PFSK-1 (cell line): ENCODE results near the gene KCNK6.

Experiments
- FOXP2 ChIP-seq: optimal IDR thresholded peaks from 2 replicates; pipeline ENCODE3; 2011; ENCODE audit warnings: borderline replicate concordance, control low read depth, inconsistent platforms; ENCODE audit not compliant: insufficient read depth; ENCODE audit errors: extremely low read length, extremely low read depth
- POLR2AphosphoS5 ChIP-seq: IDR thresholded peaks from 2 replicates; pipeline ENCODE4 v1.6.1; 2012; ENCODE audit warnings: low read depth, mild to moderate bottlenecking, control low read depth, low read length, moderate library complexity
- REST ChIP-seq, 2 experiments: IDR thresholded peaks; 2 replicates each; pipeline versions ENCODE4 v1.6.1 to v1.8.0; 2011 to 2012; ENCODE audit warnings: low read depth in 2 of 2, low read length in 2 of 2, control low read depth in 1 of 2, inconsistent platforms in 1 of 2, mild to moderate bottlenecking in 1 of 2, moderate library complexity in 1 of 2; ENCODE audit not compliant: insufficient read depth in 1 of 2
- SIN3A ChIP-seq: IDR thresholded peaks from 2 replicates; pipeline ENCODE4 v1.6.1; 2012; ENCODE audit warnings: mild to moderate bottlenecking, low read length, moderate library complexity, borderline replicate concordance; ENCODE audit not compliant: insufficient read depth
- TAF1 ChIP-seq: IDR thresholded peaks from 2 replicates; pipeline ENCODE4 v1.6.1; 2012; ENCODE audit warnings: low read length, control low read depth, borderline replicate concordance; ENCODE audit not compliant: insufficient read depth

KCNK6 gene

GRCh38 chr19:38351865-38352395 is 32.3 kb downstream of the KCNK6 start:
- TF ChIP-seq FOXP2 = no peak
- TF ChIP-seq REST (IDR thresholded peaks at IDR 0.05; ENCODE audit: insufficient read depth in 1 of 2, low read depth in 2 of 2, low read length in 2 of 2) = no peak
- no peak for TF ChIP-seq TAF1
- no peak for TF ChIP-seq SIN3A
- TF ChIP-seq POLR2AphosphoS5 = no peak

- TF ChIP-seq TAF1 (no peak), REST (IDR thresholded peaks at IDR 0.05; ENCODE audit: insufficient read depth in 1 of 2, low read depth in 2 of 2, low read length in 2 of 2) (no peak), SIN3A (no peak), FOXP2 (no peak), POLR2AphosphoS5 (no peak)
Measured at GRCh38 chr19:38352611-38353010, 33.0 kb downstream of the KCNK6 start.

GRCh38 chr19:38355728-38356725 is 36.4 kb downstream of the KCNK6 start:
- no peak for TF ChIP-seq POLR2AphosphoS5
- no peak for TF ChIP-seq FOXP2
- no peak for TF ChIP-seq TAF1
- no peak for TF ChIP-seq SIN3A
- no peak for TF ChIP-seq REST (IDR thresholded peaks at IDR 0.05; ENCODE audit: insufficient read depth in 1 of 2, low read depth in 2 of 2, low read length in 2 of 2)

- TF ChIP-seq FOXP2 = no peak
- no peak for TF ChIP-seq REST (IDR thresholded peaks at IDR 0.05; ENCODE audit: insufficient read depth in 1 of 2, low read depth in 2 of 2, low read length in 2 of 2)
- no peak for TF ChIP-seq TAF1
- no peak for TF ChIP-seq SIN3A
- TF ChIP-seq POLR2AphosphoS5 = no peak
Measured at GRCh38 chr19:38358071-38358470, 38.4 kb downstream of the KCNK6 start.
